ENCODE data around the gene MFGE8. TPM values are rescaled to one million over a fixed set of nuclear protein-coding genes. Genes with fewer than 3 reads are reported as not detected.
"Not testable (repeated sequence)": the region's sequence is repeated elsewhere in the genome, so short reads cannot be mapped to it uniquely, and the experiment has no call there.

The MFGE8 gene
- total and polyA plus RNA-seq, 7 donors, result 137 to 771 (median 253) TPM

GRCh38 chr15:88939486-88939806 lies 26.3 kb upstream of the MFGE8 start:
- H3K9me3 ChIP-seq, result no peaks in the 10 kb centered on the region
- no peak for DNase-seq
- no peak overlapping the region for H3K4me3 ChIP-seq
- WGBS, 3 donors, result 77 to 84% (median 81%) methylated on average over 2 of the region's 2 CpGs
- H3K36me3 ChIP-seq (ENCODE audit: insufficient read depth in 1 of 2, low read depth in 1 of 2), result no peaks in the 10 kb centered on the region
- ATAC-seq, result no peak
- no peak for TF ChIP-seq CTCF (IDR thresholded peaks at IDR 0.05)
- H3K27ac ChIP-seq, result no peak overlapping the region
- no peaks in the 10 kb centered on the region for H3K27me3 ChIP-seq (ENCODE audit: insufficient read depth in 3 of 3, low read length in 2 of 3)
- intact Hi-C loops (cut with DNase I), result no loop called here
- no peaks in the 10 kb centered on the region for H3K4me1 ChIP-seq

GRCh38 chr15:88938802-88939485 lies 25.8 kb upstream of the MFGE8 start:
- 83 to 89% (median 87%) methylated on average over 15 of the region's 15 CpGs for WGBS, 3 donors
- no peaks in the 10 kb centered on the region for H3K9me3 ChIP-seq
- intact Hi-C loops (cut with DNase I), result no loop called here
- no peaks in the 10 kb centered on the region for H3K27me3 ChIP-seq (ENCODE audit: insufficient read depth in 3 of 3, low read length in 2 of 3)
- DNase-seq (no peak), ATAC-seq (no peak)
- no peaks in the 10 kb centered on the region for H3K4me1 ChIP-seq
- TF ChIP-seq CTCF (IDR thresholded peaks at IDR 0.05), result no peak
- no peak overlapping the region for H3K27ac ChIP-seq
- H3K4me3 ChIP-seq, result no peak overlapping the region
- H3K36me3 ChIP-seq (ENCODE audit: insufficient read depth in 1 of 2, low read depth in 1 of 2), result no peaks in the 10 kb centered on the region

GRCh38 chr15:88934449-88934848 lies 21.3 kb upstream of the MFGE8 start:
- ATAC-seq; intact Hi-C loops (cut with DNase I); H3K36me3 ChIP-seq (ENCODE audit: insufficient read depth in 1 of 2, low read depth in 1 of 2); DNase-seq; H3K27ac ChIP-seq; H3K4me3 ChIP-seq; H3K9me3 ChIP-seq; H3K27me3 ChIP-seq (ENCODE audit: insufficient read depth in 3 of 3, low read length in 2 of 3): not testable (repeated sequence)
- peaks cover 12% of the 10 kb centered on the region for H3K4me1 ChIP-seq
- 71 to 88% (median 87%) methylated on average over 4 of the region's 4 CpGs for WGBS, 3 donors

- DNase-seq, result no peak
- H3K4me1 ChIP-seq, result peaks cover 12% of the 10 kb centered on the region
- intact Hi-C loops (cut with DNase I), result no loop called here
- H3K4me3 ChIP-seq, result no peak overlapping the region
- TF ChIP-seq CTCF (IDR thresholded peaks at IDR 0.05), result no peak
- H3K27me3 ChIP-seq (ENCODE audit: insufficient read depth in 3 of 3, low read length in 2 of 3), result no peaks in the 10 kb centered on the region
- no peaks in the 10 kb centered on the region for H3K9me3 ChIP-seq
- H3K36me3 ChIP-seq (ENCODE audit: insufficient read depth in 1 of 2, low read depth in 1 of 2), result no peaks in the 10 kb centered on the region
- peak overlapping the region; percentile 27 for H3K27ac ChIP-seq
- ATAC-seq, result peak in 3 of 4 donors; percentile 48 to 84 (median 54)
- 29 to 65% (median 35%) methylated on average over 1 of the region's 1 CpG for WGBS, 3 donors
Measured at GRCh38 chr15:88932875-88933330, 19.7 kb upstream of the MFGE8 start.

GRCh38 chr15:88932271-88932874 lies 19.2 kb upstream of the MFGE8 start:
- WGBS, 3 donors, result 27 to 39% (median 39%) methylated on average over 4 of the region's 4 CpGs
- intact Hi-C loops (cut with DNase I), result no loop called here
- Histone ChIP-seq H3K4me3 (no peak overlapping the region), H3K4me1 (peaks cover 12% of the 10 kb centered on the region), H3K27ac (peak overlapping the region; percentile 11), H3K9me3 (no peaks in the 10 kb centered on the region), H3K27me3 (ENCODE audit: insufficient read depth in 3 of 3, low read length in 2 of 3) (no peaks in the 10 kb centered on the region), H3K36me3 (ENCODE audit: insufficient read depth in 1 of 2, low read depth in 1 of 2) (no peaks in the 10 kb centered on the region)
- TF ChIP-seq CTCF (IDR thresholded peaks at IDR 0.05), result no peak
- peak in 1 of 2 donors; percentile 28 for DNase-seq
- peak in 3 of 4 donors; percentile 71 to 85 (median 72) for ATAC-seq

Data from psoas muscle (tissue), 8 donors.